Astrocyte (in vitro differentiated cells and primary cell): ENCODE results near the gene FTSJ1. TPM values are rescaled to one million over a fixed set of nuclear protein-coding genes. Genes with fewer than 3 reads are reported as not detected.
"Not testable (repeated sequence)": the region's sequence is repeated elsewhere in the genome, so short reads cannot be mapped to it uniquely, and the experiment has no call there.

Source experiments
- DNase-seq: peaks from one replicate; pipeline ENCODE4 v3.0.0-alpha.2; 2010; ENCODE audit warnings: low read depth
- FAIRE-seq: peaks from 2 replicates; lab custom pipeline; 2011; peaks lifted over from hg19 to GRCh38; lab: Jason Lieb, UNC
- H2AFZ ChIP-seq: 2 replicates; pipeline ENCODE4 v1.6.0; 2012; ENCODE audit warnings: low read depth, low read length, inconsistent platforms
- H3K27ac ChIP-seq: 2 replicates; pipeline ENCODE4 v1.5.1; 2011; ENCODE audit warnings: low read depth, low read length, inconsistent platforms
- H3K27me3 ChIP-seq: 2 replicates; pipeline ENCODE4 v1.6.0; 2011; ENCODE audit warnings: low read length, inconsistent platforms; ENCODE audit not compliant: insufficient read depth
- H3K36me3 ChIP-seq: 2 replicates; pipeline ENCODE4 v1.5.1; 2011; ENCODE audit warnings: low read length, inconsistent platforms; ENCODE audit not compliant: insufficient read depth
- H3K4me1 ChIP-seq: 2 replicates; pipeline ENCODE4 v1.5.1; 2011; ENCODE audit warnings: low read length, inconsistent platforms; ENCODE audit not compliant: insufficient read depth
- H3K4me2 ChIP-seq: 2 replicates; pipeline ENCODE4 v1.6.0; 2012; ENCODE audit warnings: low read length, inconsistent platforms
- H3K4me3 ChIP-seq: 2 replicates; pipeline ENCODE4 v1.5.1; 2011; ENCODE audit warnings: low read depth, mild to moderate bottlenecking, low read length, inconsistent platforms; ENCODE audit not compliant: insufficient read depth
- H3K79me2 ChIP-seq: 2 replicates; pipeline ENCODE4 v1.6.0; 2012; ENCODE audit warnings: mild to moderate bottlenecking, low read length, inconsistent platforms; ENCODE audit not compliant: insufficient read depth
- H3K9ac ChIP-seq: 2 replicates; pipeline ENCODE4 v1.6.0; 2012; ENCODE audit warnings: mild to moderate bottlenecking, low read length, inconsistent platforms
- H3K9me3 ChIP-seq: 2 replicates; pipeline ENCODE4 v1.5.1; 2012; ENCODE audit warnings: low read depth, mild to moderate bottlenecking, low read length, inconsistent platforms; ENCODE audit not compliant: insufficient read depth
- H4K20me1 ChIP-seq: 2 replicates; pipeline ENCODE4 v1.6.0; 2012; ENCODE audit warnings: low read length, inconsistent platforms; ENCODE audit not compliant: insufficient read depth
- H3K27ac Mint-ChIP-seq: one replicate; pipeline ENCODE4 v1.8.0; 2021; ENCODE audit warnings: mild to moderate bottlenecking, mixed read lengths; ENCODE audit not compliant: unreplicated experiment
- H3K27me3 Mint-ChIP-seq: one replicate; pipeline ENCODE4 v1.8.0; 2021; ENCODE audit warnings: low read depth, mixed read lengths; ENCODE audit not compliant: unreplicated experiment
- H3K36me3 Mint-ChIP-seq: one replicate; pipeline ENCODE4 v1.8.0; 2021; ENCODE audit warnings: low read depth, mixed read lengths; ENCODE audit not compliant: unreplicated experiment
- H3K4me1 Mint-ChIP-seq: one replicate; pipeline ENCODE4 v1.8.0; 2021; ENCODE audit warnings: low read depth, mixed read lengths; ENCODE audit not compliant: unreplicated experiment
- H3K4me3 Mint-ChIP-seq: one replicate; pipeline ENCODE4 v1.8.0; 2021; ENCODE audit warnings: mild to moderate bottlenecking, moderate library complexity, mixed read lengths; ENCODE audit not compliant: unreplicated experiment
- H3K9me3 Mint-ChIP-seq: one replicate; pipeline ENCODE4 v1.8.0; 2021; ENCODE audit warnings: mild to moderate bottlenecking, mixed read lengths; ENCODE audit not compliant: unreplicated experiment
- CTCF ChIP-seq: IDR thresholded peaks from 2 replicates; pipeline ENCODE4 v1.5.1; 2011; ENCODE audit warnings: low read depth, mild to moderate bottlenecking, inconsistent platforms, low read length, moderate library complexity; ENCODE audit not compliant: insufficient read depth
- EZH2 ChIP-seq: IDR thresholded peaks from 2 replicates; pipeline ENCODE4 v1.6.1; 2012; ENCODE audit warnings: mild to moderate bottlenecking, low read length, inconsistent platforms; ENCODE audit not compliant: insufficient read depth
- total RNA-seq: library from RNA; stranded (reverse); gene quantifications from 2 replicates; pipeline ENCODE4 v1.2.1, GENCODE V29; 2021

FTSJ1 gene
- total RNA-seq, 1 donor from 2014 or later: 64.4 TPM

- FAIRE-seq, H3K9me3 Mint-ChIP-seq, H3K27ac Mint-ChIP-seq: not testable (repeated sequence)
Measured at GRCh38 chrX:48447201-48447600, 28.8 kb upstream of the FTSJ1 start.

GRCh38 chrX:48450076-48450475, 25.9 kb upstream of the FTSJ1 start:
- H4K20me1 ChIP-seq: no peaks in the 10 kb centered on the region
- Mint-ChIP-seq H3K4me1 (no peaks in the 10 kb centered on the region), H3K27me3 (no peaks in the 10 kb centered on the region), H3K36me3 (peaks cover 2% of the 10 kb centered on the region), H3K27ac (no peak overlapping the region), H3K9me3 (no peaks in the 10 kb centered on the region), H3K4me3 (no peak overlapping the region)
- no peak overlapping the region for H3K9ac ChIP-seq
- no peak overlapping the region for H2AFZ ChIP-seq
- H3K9me3 ChIP-seq: no peaks in the 10 kb centered on the region
- no peaks in the 10 kb centered on the region for H3K79me2 ChIP-seq
- DNase-seq (no peak), FAIRE-seq (no peak)
- TF ChIP-seq CTCF (no peak), EZH2 (no peak)
- H3K27me3 ChIP-seq: no peaks in the 10 kb centered on the region
- no peak overlapping the region for H3K4me2 ChIP-seq
- H3K4me3 ChIP-seq: no peak overlapping the region
- no peaks in the 10 kb centered on the region for H3K4me1 ChIP-seq
- H3K36me3 ChIP-seq: no peaks in the 10 kb centered on the region
- no peak overlapping the region for H3K27ac ChIP-seq

More at GRCh38 chrX:48447201-48447600, 28.8 kb upstream of the FTSJ1 start:
- H3K36me3 ChIP-seq, H2AFZ ChIP-seq, H3K4me3 ChIP-seq, H3K4me1 ChIP-seq, DNase-seq, H3K9ac ChIP-seq, H3K27ac ChIP-seq, H3K27me3 ChIP-seq, H3K4me3 Mint-ChIP-seq, H3K4me2 ChIP-seq, H3K9me3 ChIP-seq, H4K20me1 ChIP-seq, H3K27me3 Mint-ChIP-seq, H3K79me2 ChIP-seq, H3K36me3 Mint-ChIP-seq, H3K4me1 Mint-ChIP-seq: not testable (repeated sequence)

- H3K4me1 ChIP-seq: no peaks in the 10 kb centered on the region
- FAIRE-seq: no peak
- DNase-seq: no peak
- no peak overlapping the region for H3K4me3 ChIP-seq
- H3K9me3 ChIP-seq: no peaks in the 10 kb centered on the region
- no peaks in the 10 kb centered on the region for H4K20me1 ChIP-seq
- Mint-ChIP-seq H3K27ac (no peak overlapping the region), H3K9me3 (no peaks in the 10 kb centered on the region), H3K27me3 (no peaks in the 10 kb centered on the region), H3K4me1 (no peaks in the 10 kb centered on the region), H3K4me3 (no peak overlapping the region), H3K36me3 (peaks cover 2% of the 10 kb centered on the region)
- TF ChIP-seq EZH2 (no peak), CTCF (no peak)
- H3K27ac ChIP-seq: no peak overlapping the region
- no peaks in the 10 kb centered on the region for H3K79me2 ChIP-seq
- no peaks in the 10 kb centered on the region for H3K36me3 ChIP-seq
- H3K9ac ChIP-seq: no peak overlapping the region
- H2AFZ ChIP-seq: no peak overlapping the region
- no peaks in the 10 kb centered on the region for H3K27me3 ChIP-seq
- no peak overlapping the region for H3K4me2 ChIP-seq
Measured at GRCh38 chrX:48451708-48452107, 24.3 kb upstream of the FTSJ1 start.
